GM21447 (cell line): ENCODE results near the gene THOC5.
"Not testable (repeated sequence)": the region's sequence is repeated elsewhere in the genome, so short reads cannot be mapped to it uniquely, and the experiment has no call there.

Experiments
- ATAC-seq: cut with Tn5 transposase; IDR thresholded peaks from one replicate; pipeline ENCODE4 v1.9.1; 2021; ENCODE audit not compliant: unreplicated experiment

THOC5 gene

GRCh38 chr22:29511126-29511862 is 42.3 kb downstream of the THOC5 start:
- ATAC-seq = no peak

- no peak for ATAC-seq
Measured at GRCh38 chr22:29510542-29510941, 43.0 kb downstream of the THOC5 start.

- ATAC-seq = no peak
Measured at GRCh38 chr22:29509815-29510214, 43.7 kb downstream of the THOC5 start.

- no peak for ATAC-seq
Measured at GRCh38 chr22:29509298-29509697, 44.3 kb downstream of the THOC5 start.

- no peak for ATAC-seq
Measured at GRCh38 chr22:29503811-29504372, 49.7 kb downstream of the THOC5 start.

- ATAC-seq = no peak
Measured at GRCh38 chr22:29499852-29500251, 53.7 kb downstream of the THOC5 start.

GRCh38 chr22:29493636-29494035 is 59.9 kb downstream of the THOC5 start:
- no peak for ATAC-seq

- no peak for ATAC-seq
Measured at GRCh38 chr22:29491012-29491411, 62.5 kb downstream of the THOC5 start.

- ATAC-seq = not testable (repeated sequence)
Measured at GRCh38 chr22:29489127-29489780, 64.3 kb downstream of the THOC5 start.

GRCh38 chr22:29487426-29487986 is 66.1 kb downstream of the THOC5 start:
- ATAC-seq = no peak

GRCh38 chr22:29485448-29485847 is 68.1 kb downstream of the THOC5 start:
- no peak for ATAC-seq

GRCh38 chr22:29484642-29485041 is 68.9 kb downstream of the THOC5 start:
- ATAC-seq = no peak

GRCh38 chr22:29483254-29483653 is 70.3 kb downstream of the THOC5 start:
- no peak for ATAC-seq

- ATAC-seq = no peak
Measured at GRCh38 chr22:29482726-29483125, 70.8 kb downstream of the THOC5 start.

GRCh38 chr22:29482253-29482652 is 71.3 kb downstream of the THOC5 start:
- ATAC-seq = no peak

- no peak for ATAC-seq
Measured at GRCh38 chr22:29481265-29482000, 72.1 kb downstream of the THOC5 start.

GRCh38 chr22:29480512-29481264 is 72.9 kb downstream of the THOC5 start:
- no peak for ATAC-seq

GRCh38 chr22:29480262-29480511 is 73.4 kb downstream of the THOC5 start:
- no peak for ATAC-seq

- no peak for ATAC-seq
Measured at GRCh38 chr22:29479417-29480261, 73.9 kb downstream of the THOC5 start, which contains the start of gene NEFH. Gene NEFH, plus strand, starts transcription at chr22:29480218. Its CDS starts 45 bp downstream, at chr22:29480263.
